ENCODE results near the gene RIPK3. TPM values are rescaled to one million over a fixed set of nuclear protein-coding genes. Genes with fewer than 3 reads are reported as not detected.

The RIPK3 gene
- total RNA-seq, 2 experiments from 2014 or later, result 5.9 to 6.5 TPM

GRCh38 chr14:24379907-24380730 is 40.3 kb upstream of the RIPK3 start:
- H3K9me3 Mint-ChIP-seq, result no peaks in the 10 kb centered on the region

DNA sequence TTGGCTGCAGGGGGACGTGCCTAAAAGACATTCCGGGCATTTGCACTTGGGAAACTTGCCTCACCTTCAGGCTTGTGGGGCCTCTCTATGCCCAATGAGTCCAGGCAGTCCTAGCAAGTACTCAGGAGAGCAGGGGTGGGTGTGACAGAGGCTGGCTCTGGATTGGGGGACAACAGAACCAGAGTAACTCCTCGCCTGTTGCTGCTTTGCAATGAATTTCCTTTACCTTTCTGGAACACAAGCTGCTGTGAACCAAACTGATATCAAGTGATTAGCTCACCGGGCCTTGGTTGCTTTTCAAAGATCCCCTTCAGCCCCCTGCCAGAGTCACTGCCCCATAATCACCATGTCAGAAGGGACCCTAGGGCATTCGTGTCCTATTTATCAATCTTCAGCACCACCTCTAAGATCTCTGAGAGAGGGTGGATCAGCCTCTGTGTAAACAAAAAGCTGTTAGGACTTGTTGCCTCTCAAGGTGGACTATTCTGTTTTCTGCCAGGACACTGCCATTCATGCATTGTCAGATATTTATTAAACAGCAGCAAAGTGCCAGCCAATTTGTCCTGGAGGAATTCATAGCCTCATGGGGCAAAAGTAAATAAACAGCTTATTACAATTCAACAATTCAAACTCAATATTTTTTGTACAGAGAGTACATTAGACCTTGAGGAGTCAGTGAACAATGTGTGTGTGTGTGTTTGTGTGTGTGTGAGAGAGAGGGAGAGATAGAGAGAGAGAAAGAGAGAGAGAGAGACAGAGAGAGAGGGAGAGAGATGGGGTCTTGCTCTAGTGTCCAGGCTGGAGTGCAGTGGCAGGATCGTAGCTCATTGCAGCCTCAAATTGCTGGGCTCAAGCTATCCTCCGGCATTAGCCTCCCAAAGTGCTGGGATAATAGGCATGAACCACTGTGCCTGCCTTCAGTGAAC is 39.5 kb upstream of the RIPK3 start:
- H3K27ac Mint-ChIP-seq, result no peak overlapping the region
- intact Hi-C loops (cut with micrococcal nuclease), result no loop called here
- TF ChIP-seq, protein P1, sequence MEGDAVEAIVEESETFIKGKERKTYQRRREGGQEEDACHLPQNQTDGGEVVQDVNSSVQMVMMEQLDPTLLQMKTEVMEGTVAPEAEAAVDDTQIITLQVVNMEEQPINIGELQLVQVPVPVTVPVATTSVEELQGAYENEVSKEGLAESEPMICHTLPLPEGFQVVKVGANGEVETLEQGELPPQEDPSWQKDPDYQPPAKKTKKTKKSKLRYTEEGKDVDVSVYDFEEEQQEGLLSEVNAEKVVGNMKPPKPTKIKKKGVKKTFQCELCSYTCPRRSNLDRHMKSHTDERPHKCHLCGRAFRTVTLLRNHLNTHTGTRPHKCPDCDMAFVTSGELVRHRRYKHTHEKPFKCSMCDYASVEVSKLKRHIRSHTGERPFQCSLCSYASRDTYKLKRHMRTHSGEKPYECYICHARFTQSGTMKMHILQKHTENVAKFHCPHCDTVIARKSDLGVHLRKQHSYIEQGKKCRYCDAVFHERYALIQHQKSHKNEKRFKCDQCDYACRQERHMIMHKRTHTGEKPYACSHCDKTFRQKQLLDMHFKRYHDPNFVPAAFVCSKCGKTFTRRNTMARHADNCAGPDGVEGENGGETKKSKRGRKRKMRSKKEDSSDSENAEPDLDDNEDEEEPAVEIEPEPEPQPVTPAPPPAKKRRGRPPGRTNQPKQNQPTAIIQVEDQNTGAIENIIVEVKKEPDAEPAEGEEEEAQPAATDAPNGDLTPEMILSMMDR (IDR thresholded peaks at IDR 0.05), result no peak
- CTCF ChIA-PET, result interaction anchor here (1.2 to 1.8 kb wide), 3 partner anchors 46 to 58 kb away, joined by 3 to 5 read pairs (median 4); no protein-coding TSS in a partner anchor
- peaks cover 2% of the 10 kb centered on the region for H3K27me3 Mint-ChIP-seq
- no peak overlapping the region for H3K4me3 Mint-ChIP-seq
- H3K36me3 Mint-ChIP-seq (ENCODE audit: low read depth), result no peaks in the 10 kb centered on the region
- no peaks in the 10 kb centered on the region for H3K4me1 Mint-ChIP-seq (ENCODE audit: low read depth)
- POLR2A ChIA-PET, result interaction anchor here (1.0 to 1.1 kb wide), 3 partner anchors 12 to 57 kb away, joined by 3 read pairs; no protein-coding TSS in a partner anchor
- no peak for DNase-seq
- ATAC-seq, result no peak
- H3K9me3 Mint-ChIP-seq, result no peaks in the 10 kb centered on the region

More at GRCh38 chr14:24379907-24380730, 40.3 kb upstream of the RIPK3 start:
- DNase-seq, result no peak
- intact Hi-C loops (cut with micrococcal nuclease), result no loop called here
- H3K4me3 Mint-ChIP-seq, result no peak overlapping the region
- no peak for ATAC-seq
- H3K4me1 Mint-ChIP-seq (ENCODE audit: low read depth), result no peaks in the 10 kb centered on the region
- TF ChIP-seq, protein P1 (IDR thresholded peaks at IDR 0.05), result no peak
- CTCF ChIA-PET, result interaction anchor here (0.7 to 1.8 kb wide), 4 partner anchors 47 to 57 kb away, joined by 3 to 5 read pairs (median 4); no protein-coding TSS in a partner anchor
- H3K36me3 Mint-ChIP-seq (ENCODE audit: low read depth), result no peaks in the 10 kb centered on the region
- no peak overlapping the region for H3K27ac Mint-ChIP-seq
- POLR2A ChIA-PET, result interaction anchor here (1.0 kb wide), 1 partner anchor 11 kb away, joined by 3 read pairs; no protein-coding TSS in a partner anchor
- H3K27me3 Mint-ChIP-seq, result peaks cover 2% of the 10 kb centered on the region

GRCh38 chr14:24378327-24378726 is 38.5 kb upstream of the RIPK3 start:
- CTCF ChIA-PET, result interaction anchor here (1.2 to 1.8 kb wide), 3 partner anchors 16 to 53 kb away, joined by 3 to 5 read pairs (median 5); no protein-coding TSS in a partner anchor
- intact Hi-C loops (cut with micrococcal nuclease), result no loop called here
- Mint-ChIP-seq H3K27me3 (no peaks in the 10 kb centered on the region), H3K36me3 (ENCODE audit: low read depth) (no peaks in the 10 kb centered on the region), H3K4me1 (ENCODE audit: low read depth) (no peaks in the 10 kb centered on the region), H3K27ac (no peak overlapping the region), H3K4me3 (no peak overlapping the region), H3K9me3 (no peaks in the 10 kb centered on the region)
- ATAC-seq (no peak), DNase-seq (no peak)
- POLR2A ChIA-PET, result interaction anchor here (1.0 to 1.1 kb wide), 2 partner anchors 12 to 58 kb away, joined by 3 read pairs; no protein-coding TSS in a partner anchor
- TF ChIP-seq, protein P1 (IDR thresholded peaks at IDR 0.05), result no peak

- CTCF ChIA-PET, result interaction anchor here (1.1 to 2.9 kb wide), 4 partner anchors 16 to 54 kb away, joined by 3 to 10 read pairs (median 6); no protein-coding TSS in a partner anchor
- Mint-ChIP-seq H3K27me3 (no peaks in the 10 kb centered on the region), H3K9me3 (no peaks in the 10 kb centered on the region), H3K36me3 (ENCODE audit: low read depth) (no peaks in the 10 kb centered on the region), H3K4me3 (no peak overlapping the region), H3K27ac (no peak overlapping the region), H3K4me1 (ENCODE audit: low read depth) (no peaks in the 10 kb centered on the region)
- intact Hi-C loops (cut with micrococcal nuclease), result no loop called here
- ATAC-seq (no peak), DNase-seq (no peak)
- TF ChIP-seq, protein P1 (IDR thresholded peaks at IDR 0.05), result no peak
- POLR2A ChIA-PET, result no interaction called here
Observed at GRCh38 chr14:24377657-24378056, 37.9 kb upstream of the RIPK3 start.
